HPDE6-E6E7 (cell line): ENCODE results near the gene PAQR5.
A peak's percentile ranks its signal among the peaks of the same experiment; 100 is the strongest.
"Not testable (repeated sequence)": the region's sequence is repeated elsewhere in the genome, so short reads cannot be mapped to it uniquely, and the experiment has no call there.

Experiments used
- DNase-seq: peaks from one replicate; pipeline ENCODE4 v3.0.0; 2011; ENCODE audit warnings: missing footprints; ENCODE audit errors: extremely low spot score

The PAQR5 gene

DNA sequence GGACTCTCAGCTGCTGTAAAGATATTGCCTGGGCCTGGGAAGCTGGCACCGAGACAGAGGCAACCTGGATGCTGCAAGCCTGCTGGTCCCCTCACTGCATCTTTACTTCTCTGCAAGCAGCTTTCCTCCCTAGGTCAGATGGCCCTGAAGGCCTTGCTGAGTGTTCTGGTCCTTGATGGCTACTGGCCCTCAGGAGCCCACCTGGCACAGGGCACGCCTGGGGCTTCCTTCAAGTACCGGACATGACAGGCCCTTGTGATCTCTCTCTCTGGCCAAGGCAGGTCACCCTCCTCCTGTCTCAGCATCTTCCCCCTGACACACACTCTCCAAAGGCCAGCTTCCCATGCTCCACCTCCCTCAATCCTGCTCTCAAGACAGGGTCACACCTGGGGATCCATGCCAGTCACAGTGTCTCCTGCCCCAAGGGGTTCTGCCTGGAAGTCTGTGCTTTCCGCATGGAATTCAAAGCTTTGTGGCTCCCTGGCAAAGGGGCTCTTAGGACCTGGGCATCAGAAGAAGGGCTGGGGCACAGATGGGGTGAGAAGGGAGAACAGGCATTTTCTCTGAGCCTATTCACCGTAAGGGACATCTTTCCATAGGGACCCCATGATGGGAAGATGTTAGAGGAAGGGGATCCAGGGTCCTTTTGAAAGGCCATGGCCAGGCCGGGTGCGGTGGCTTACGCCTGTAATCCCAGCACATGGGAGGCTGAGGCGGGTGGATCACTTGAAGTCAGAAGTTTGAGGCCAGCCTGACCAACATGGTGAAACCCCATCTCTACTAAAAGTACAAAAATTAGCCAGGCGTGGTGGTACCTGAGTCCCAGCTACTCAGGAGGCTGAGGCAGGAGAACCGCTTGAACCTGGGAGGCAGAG is 4.7 kb upstream of the PAQR5 start:
- no peak for DNase-seq

DNA sequence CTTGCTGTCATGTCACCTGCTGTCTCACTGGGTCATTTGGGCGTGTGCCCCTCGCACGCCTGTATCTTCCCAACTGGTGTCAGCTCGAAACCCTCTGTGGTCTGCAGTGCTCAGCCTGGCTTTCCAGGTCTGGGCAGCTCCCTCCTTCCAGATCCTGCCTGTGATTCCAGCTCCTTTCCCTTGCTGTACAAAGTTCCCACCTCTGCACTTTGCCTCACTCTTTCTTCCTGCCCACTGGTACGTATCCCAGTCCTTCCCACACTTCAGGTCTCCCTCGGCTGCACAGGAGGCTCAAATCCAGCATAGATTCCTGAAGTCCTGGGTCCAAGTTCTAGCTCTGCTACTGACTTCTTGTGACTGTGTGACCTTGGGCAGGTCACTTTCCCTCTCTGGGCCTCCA is 2.1 kb upstream of the PAQR5 start:
- DNase-seq, result no peak

DNA sequence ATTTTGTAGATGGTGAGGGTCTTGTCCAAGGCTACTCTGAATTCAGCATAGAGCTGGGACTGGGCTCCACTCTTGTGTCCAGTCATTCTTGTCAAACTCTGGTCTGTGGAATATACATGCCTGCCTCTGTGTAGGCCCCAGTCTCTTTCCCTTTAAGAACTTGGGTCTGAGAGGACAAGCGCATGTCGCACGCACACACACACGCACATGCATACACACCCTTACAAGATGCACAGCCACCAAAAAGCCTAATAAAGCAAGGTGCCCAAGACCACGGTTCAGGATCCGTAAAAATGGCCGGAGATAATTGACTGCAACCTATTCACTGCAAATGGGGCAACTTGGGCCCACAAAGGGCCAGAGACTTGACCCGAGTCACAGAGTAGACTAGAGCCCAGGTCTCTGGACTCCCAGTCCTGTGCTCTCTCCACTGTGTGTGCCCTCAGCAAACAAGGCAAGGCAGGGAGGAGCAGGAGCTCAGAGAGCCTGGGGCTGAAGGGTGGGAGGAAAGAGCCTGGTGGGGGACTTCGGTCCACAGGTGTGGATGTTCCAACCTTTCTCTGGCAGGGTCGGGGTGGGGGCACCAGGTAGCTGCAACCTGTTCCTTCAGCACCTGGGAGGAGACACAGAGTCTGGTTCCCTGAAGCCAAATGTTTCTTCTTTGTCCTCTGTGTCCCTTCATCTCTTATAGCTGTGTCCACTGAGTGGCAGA is 914 bp upstream of the PAQR5 start:
- no peak for DNase-seq

DNA sequence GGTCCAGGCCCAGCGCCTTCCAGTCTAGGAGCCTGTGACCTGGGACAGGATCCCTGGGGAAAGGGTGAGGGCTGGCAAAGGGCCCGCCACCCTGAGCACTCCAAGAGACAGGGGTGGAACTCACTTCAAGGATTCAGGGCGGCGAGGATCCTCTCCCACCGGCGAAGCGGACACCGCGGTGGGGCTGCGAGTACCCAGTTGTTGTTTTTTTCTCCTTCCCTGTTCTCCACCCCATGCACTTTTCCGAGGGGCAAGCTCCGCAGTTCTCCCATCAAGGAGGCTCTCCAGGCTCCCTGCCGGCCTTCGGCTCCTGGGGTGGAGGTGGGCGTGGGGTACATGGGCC is 387 bp upstream of the PAQR5 start:
- DNase-seq, result no peak

GRCh38 chr15:69299451-69299886 is 757 bp downstream of the PAQR5 start:
- DNase-seq, result no peak

GRCh38 chr15:69299943-69300588 is 1.4 kb downstream of the PAQR5 start:
- no peak for DNase-seq

GRCh38 chr15:69301101-69301500 is 2.4 kb downstream of the PAQR5 start:
- not testable (repeated sequence) for DNase-seq

DNA sequence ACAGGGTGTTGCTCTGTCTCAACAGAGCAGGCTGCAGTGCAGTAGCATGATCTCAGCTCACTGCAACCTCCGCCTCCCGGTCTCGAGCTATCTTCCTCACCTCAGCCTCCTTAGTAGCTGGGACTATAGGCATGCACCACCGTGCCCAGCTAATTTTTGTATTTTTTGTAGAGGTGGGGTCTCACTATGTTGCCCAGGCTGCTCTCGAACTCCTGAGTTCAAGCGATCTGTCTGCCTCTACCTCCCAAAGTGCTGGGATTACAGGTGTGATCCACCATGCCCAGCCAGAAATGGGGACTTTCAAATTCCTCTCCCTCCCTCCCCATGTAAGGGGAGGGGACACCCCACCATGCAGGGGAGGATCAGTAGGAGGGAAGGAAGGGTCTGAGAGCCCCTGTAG is 3.4 kb downstream of the PAQR5 start:
- DNase-seq, result not testable (repeated sequence)

GRCh38 chr15:69302929-69303328 is 4.2 kb downstream of the PAQR5 start:
- DNase-seq, result no peak

DNA sequence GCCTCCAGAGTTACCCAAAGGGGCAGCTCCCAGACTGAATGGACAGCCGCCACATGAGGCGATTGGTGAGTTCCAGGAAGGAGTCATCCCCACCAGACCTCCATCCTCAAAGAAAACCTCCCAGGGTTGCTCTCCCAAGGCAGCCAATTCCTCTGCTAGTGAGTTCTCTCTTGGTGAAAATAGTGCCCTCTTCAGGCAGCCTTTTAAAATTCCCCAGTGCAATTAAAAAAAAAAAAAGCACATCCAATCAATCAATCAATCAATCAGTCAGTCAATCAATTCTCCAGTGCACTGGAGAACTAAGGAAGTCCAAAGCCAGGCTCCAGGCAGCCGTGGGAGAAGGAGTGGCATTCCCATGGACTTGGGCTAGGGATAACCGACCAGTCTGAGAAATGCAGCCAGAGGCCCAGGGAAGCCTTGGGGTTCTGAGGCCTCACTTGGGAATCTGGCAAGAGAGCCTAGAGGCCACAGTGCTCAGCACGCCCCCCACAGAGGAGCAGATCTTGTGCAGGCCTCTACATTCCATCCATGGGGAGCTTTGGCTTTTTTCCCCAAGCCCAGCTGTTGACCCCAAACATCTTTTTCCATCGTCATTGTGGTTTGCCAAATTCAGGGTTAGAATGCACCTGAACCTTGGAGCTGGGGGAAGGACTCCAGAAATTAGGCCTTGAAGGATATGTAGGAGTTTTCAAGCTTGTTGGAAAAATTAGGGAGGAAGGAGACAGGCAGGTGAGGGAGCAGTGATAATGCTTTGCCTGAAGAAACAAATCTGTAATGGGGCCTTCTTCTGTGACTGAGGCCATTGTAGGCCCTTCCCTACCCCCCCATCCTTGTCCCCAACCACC is 4.8 kb downstream of the PAQR5 start:
- DNase-seq, result no peak

GRCh38 chr15:69304182-69304545 is 5.5 kb downstream of the PAQR5 start:
- peak; percentile 74 for DNase-seq

DNA sequence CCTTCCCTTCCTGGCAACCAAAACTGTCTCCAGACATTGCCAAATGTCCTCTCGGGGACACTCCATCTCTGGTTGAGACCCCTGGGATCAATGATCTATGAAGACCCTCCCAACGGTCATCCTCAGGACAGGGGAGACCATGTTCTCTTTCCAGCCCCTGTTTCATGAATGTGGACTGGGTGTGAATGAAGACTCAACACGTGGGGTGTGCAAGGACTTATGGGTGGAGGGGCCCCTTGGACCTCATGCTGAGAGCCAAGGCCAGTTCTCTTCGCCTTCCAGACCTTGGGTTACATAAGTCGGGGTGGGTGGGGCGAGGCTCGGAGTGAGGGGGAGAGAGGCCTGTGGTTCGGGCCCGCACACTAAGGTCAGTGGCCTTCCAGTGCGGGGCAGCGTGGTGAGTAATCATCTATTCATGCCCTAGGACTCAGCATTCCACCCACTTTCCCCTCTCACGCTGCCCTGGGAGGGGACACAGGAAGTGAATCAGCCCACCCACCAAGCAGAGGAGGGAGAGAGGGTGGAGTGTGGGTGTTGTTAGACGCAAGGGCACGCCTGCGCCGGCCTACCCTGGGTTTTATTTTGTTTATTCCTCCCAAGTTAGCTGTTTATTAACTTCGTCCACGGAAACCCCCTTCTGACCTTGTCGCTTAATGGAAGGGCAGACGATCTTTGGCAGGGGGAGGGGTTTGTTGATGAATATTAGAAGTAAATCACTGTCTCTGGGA is 6.7 kb downstream of the PAQR5 start:
- DNase-seq, result peak; percentile 23

- no peak for DNase-seq
These were observed 7.3 kb downstream of the PAQR5 start for GRCh38 chr15:69305933-69306568.

- DNase-seq, result no peak
These were observed 9.2 kb downstream of the PAQR5 start for GRCh38 chr15:69307939-69308338.

DNA sequence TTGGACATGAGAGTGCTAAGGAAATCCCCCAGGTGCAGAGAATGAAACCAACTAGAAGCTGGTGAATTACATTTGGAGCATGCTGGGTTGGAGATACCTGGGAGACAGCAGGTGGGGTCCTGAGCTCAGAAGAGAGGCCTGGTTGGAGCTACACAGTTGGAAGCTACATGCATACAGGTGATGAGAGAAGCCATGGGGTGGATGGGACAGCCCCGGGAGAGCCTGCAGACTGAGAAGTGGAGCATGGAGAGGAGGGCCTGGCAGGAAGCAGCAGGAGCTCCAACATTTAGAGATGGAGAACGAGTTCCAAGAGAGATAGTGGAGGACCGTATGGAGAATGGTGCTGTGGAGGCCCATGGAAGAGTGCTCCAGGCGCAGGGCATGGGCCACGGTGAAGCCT is 10.2 kb downstream of the PAQR5 start:
- no peak for DNase-seq

- DNase-seq, result no peak
These were observed 12.6 kb downstream of the PAQR5 start for GRCh38 chr15:69311319-69311721.

DNA sequence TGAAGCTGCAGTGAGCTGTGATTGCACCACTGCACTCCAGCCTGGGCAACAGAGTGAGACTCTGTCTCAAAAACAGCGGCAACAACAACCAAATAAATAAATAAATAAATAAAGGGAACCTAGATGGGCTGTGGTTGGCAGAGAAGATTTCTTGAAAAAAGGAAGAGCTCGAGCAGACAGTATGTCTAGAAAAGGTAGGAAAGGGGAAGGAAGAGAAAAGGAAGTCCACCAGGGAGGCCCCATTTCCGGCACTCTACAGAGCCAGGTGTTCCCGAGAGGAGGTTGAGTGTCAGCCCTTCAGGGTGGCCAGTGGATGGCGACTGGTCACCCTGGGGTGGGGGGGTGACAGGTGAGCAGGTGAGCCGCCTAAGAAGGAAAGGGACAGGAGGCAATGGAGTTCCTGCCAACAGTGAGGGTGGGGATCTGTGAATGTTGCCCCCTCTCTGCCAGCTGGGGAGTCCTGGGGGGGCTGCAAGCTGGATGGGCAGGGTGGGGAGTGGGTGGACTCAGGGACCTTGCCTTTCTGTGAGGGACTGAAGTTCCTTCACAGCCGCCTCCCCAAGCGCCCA is 14.8 kb downstream of the PAQR5 start:
- DNase-seq, result no peak

DNA sequence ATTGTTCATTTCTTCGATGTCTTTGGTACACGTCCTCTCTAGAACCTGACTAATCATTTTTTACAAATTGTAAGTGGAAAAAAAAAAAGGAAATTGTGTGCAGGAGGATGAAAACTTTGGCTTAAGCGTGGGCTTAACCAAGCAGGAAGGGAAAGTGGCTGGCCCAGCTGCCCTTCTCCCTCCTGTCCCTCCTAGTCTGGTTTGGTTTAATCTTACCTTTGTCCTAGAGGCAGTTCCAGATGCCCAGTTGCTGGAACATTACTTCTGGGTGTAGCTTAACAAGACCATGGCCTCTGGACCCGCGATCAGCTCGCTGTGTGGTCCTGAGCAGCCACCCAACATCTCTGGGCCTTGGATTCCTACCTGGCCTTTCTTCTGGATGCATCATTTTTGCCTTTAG is 15.4 kb downstream of the PAQR5 start:
- no peak for DNase-seq

DNA sequence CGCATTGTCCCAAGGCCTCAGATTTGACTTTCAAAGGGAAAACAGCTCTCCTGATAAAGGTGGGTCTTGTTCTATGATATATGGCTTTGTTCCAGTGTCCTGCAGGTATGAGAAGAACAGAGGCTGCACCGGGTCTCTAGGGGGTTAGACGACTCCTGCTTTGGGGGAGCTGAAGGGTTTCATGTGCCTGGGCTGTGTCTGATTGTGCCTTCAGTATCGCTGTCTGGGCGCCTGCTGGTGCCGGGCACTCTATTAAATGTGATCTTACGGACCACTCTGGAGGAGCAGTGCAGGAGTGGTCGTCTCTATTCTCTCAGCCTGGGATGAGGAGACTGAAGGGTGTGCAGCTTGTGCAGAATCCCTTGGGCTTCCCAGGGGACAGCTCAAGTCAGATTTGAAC is 16.0 kb downstream of the PAQR5 start:
- no peak for DNase-seq

GRCh38 chr15:69315402-69316110 is 16.8 kb downstream of the PAQR5 start:
- no peak for DNase-seq
